ENCODE results near the gene HTRA3. TPM values are rescaled to one million over a fixed set of nuclear protein-coding genes. Genes with fewer than 3 reads are reported as not detected.
A peak's percentile ranks its signal among the peaks of the same experiment; 100 is the strongest.

Gene HTRA3
- total RNA-seq, 1 donor = 0.86 TPM

GRCh38 chr4:8242782-8243560 is 26.6 kb upstream of the HTRA3 start:
- no peak overlapping the region for H3K4me3 ChIP-seq (ENCODE audit: low read depth, low read length)
- no peak for DNase-seq (ENCODE audit: low read depth)
- TF ChIP-seq, protein P1, sequence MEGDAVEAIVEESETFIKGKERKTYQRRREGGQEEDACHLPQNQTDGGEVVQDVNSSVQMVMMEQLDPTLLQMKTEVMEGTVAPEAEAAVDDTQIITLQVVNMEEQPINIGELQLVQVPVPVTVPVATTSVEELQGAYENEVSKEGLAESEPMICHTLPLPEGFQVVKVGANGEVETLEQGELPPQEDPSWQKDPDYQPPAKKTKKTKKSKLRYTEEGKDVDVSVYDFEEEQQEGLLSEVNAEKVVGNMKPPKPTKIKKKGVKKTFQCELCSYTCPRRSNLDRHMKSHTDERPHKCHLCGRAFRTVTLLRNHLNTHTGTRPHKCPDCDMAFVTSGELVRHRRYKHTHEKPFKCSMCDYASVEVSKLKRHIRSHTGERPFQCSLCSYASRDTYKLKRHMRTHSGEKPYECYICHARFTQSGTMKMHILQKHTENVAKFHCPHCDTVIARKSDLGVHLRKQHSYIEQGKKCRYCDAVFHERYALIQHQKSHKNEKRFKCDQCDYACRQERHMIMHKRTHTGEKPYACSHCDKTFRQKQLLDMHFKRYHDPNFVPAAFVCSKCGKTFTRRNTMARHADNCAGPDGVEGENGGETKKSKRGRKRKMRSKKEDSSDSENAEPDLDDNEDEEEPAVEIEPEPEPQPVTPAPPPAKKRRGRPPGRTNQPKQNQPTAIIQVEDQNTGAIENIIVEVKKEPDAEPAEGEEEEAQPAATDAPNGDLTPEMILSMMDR (IDR thresholded peaks at IDR 0.05; ENCODE audit: insufficient read depth, low read depth, low read length) = no peak

GRCh38 chr4:8244001-8244757 is 25.4 kb upstream of the HTRA3 start:
- H3K4me3 ChIP-seq (ENCODE audit: low read depth, low read length) = no peak overlapping the region
- DNase-seq (ENCODE audit: low read depth) = no peak
- TF ChIP-seq, protein P1 (IDR thresholded peaks at IDR 0.05; ENCODE audit: insufficient read depth, low read depth, low read length) = no peak

GRCh38 chr4:8244931-8245460 is 24.6 kb upstream of the HTRA3 start:
- no peak overlapping the region for H3K4me3 ChIP-seq (ENCODE audit: low read depth, low read length)
- no peak for DNase-seq (ENCODE audit: low read depth)
- TF ChIP-seq, protein P1 (IDR thresholded peaks at IDR 0.05; ENCODE audit: insufficient read depth, low read depth, low read length) = no peak

- no peak for DNase-seq (ENCODE audit: low read depth)
- TF ChIP-seq, protein P1 (IDR thresholded peaks at IDR 0.05; ENCODE audit: insufficient read depth, low read depth, low read length) = no peak
- H3K4me3 ChIP-seq (ENCODE audit: low read depth, low read length) = no peak overlapping the region
Measured at GRCh38 chr4:8245884-8246833, 23.4 kb upstream of the HTRA3 start.

GRCh38 chr4:8247047-8247930 is 22.3 kb upstream of the HTRA3 start:
- no peak overlapping the region for H3K4me3 ChIP-seq (ENCODE audit: low read depth, low read length)
- peak; percentile 92 for DNase-seq (ENCODE audit: low read depth)
- TF ChIP-seq, protein P1 (IDR thresholded peaks at IDR 0.05; ENCODE audit: insufficient read depth, low read depth, low read length) = no peak

Measured in fibroblast of villous mesenchyme (primary cell).